Measurements from ENCODE around the gene SEC11C. TPM values are rescaled to one million over a fixed set of nuclear protein-coding genes. Genes with fewer than 3 reads are reported as not detected.

Gene SEC11C
- polyA plus RNA-seq, 1 of the 3 experiments (the other 2 are of a cell fraction): 21.7 TPM

DNA sequence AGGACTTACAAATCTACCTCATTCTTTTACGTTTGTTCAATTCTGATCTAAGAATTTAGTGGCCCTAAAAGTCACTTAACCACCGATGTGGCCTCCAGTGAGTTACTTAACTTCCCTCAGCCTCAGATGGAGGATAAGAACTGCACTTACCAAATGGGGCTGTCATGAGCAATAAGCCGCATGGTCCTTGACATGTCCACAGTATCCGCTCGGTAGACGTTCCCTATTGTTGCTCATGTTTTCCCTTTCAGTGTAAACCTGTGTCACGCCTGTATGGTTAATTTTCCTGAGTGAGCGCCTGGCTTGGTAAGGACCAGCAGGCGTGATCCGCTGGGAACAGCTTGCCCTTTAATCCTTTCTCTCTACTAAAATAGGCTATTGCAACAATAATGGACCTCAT, 20.3 kb downstream of the SEC11C start (continued):
- TF ChIP-seq, protein P1, sequence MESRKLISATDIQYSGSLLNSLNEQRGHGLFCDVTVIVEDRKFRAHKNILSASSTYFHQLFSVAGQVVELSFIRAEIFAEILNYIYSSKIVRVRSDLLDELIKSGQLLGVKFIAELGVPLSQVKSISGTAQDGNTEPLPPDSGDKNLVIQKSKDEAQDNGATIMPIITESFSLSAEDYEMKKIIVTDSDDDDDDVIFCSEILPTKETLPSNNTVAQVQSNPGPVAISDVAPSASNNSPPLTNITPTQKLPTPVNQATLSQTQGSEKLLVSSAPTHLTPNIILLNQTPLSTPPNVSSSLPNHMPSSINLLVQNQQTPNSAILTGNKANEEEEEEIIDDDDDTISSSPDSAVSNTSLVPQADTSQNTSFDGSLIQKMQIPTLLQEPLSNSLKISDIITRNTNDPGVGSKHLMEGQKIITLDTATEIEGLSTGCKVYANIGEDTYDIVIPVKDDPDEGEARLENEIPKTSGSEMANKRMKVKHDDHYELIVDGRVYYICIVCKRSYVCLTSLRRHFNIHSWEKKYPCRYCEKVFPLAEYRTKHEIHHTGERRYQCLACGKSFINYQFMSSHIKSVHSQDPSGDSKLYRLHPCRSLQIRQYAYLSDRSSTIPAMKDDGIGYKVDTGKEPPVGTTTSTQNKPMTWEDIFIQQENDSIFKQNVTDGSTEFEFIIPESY (IDR thresholded peaks at IDR 0.05; ENCODE audit: borderline replicate concordance, low read depth): no peak
- TF ChIP-seq POLR2AphosphoS5 (IDR thresholded peaks at IDR 0.05; ENCODE audit: low read depth, low read length) (no peak), RXRA (IDR thresholded peaks at IDR 0.05; ENCODE audit: borderline replicate concordance, low read depth) (no peak)

DNA sequence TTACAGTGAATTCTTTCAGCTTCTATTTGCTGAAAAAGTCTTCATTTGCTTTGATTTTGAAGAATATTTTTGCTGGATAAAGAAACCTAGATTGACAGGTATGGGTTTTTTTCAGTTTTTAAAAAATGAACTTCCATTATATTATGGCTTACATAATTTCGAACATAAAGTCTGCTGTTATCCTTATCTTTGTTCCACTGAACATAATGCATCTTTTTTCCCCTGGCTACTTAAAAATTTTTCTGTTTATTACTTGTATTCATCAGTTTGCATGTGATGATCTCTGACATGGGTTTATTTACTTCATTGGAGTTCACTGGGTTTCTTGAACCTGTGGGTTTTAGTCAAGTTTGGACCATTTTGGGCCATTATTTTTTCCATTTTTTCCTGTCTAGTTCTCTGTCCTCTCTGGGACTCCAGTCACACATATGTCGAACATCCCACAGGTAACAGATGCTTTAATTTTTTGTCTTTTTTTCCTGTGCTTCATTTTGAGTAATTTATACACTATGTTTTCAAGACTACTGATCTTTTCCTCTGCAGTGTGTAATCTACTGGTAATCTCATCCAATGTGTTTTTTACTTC, 33.1 kb downstream of the SEC11C start:
- no peak overlapping the region for H3K9ac ChIP-seq
- H3K36me3 ChIP-seq (replicated peaks in 1 of 2; ENCODE audit: control insufficient read depth in 1 of 2, insufficient read depth in 2 of 2, low read length in 1 of 2): no peaks in the 10 kb centered on the region
- no peak overlapping the region for H3K4me2 ChIP-seq
- CTCF ChIA-PET: no interaction called here
- H3K4me3 ChIP-seq (ENCODE audit: low read depth in 2 of 2, low read length in 1 of 2): no peak overlapping the region
- H3K27ac ChIP-seq (ENCODE audit: low read depth in 2 of 2, low read length in 1 of 2): no peak overlapping the region
- no peak overlapping the region for H2AFZ ChIP-seq (ENCODE audit: low read depth)
- no peaks in the 10 kb centered on the region for H4K20me1 ChIP-seq (ENCODE audit: insufficient read depth)
- H3K9me2 ChIP-seq: no peaks in the 10 kb centered on the region
- TF ChIP-seq, protein P2, sequence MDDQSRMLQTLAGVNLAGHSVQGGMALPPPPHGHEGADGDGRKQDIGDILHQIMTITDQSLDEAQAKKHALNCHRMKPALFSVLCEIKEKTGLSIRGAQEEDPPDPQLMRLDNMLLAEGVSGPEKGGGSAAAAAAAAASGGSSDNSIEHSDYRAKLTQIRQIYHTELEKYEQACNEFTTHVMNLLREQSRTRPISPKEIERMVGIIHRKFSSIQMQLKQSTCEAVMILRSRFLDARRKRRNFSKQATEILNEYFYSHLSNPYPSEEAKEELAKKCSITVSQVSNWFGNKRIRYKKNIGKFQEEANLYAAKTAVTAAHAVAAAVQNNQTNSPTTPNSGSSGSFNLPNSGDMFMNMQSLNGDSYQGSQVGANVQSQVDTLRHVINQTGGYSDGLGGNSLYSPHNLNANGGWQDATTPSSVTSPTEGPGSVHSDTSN (IDR thresholded peaks at IDR 0.05): no peak
- TF ChIP-seq YY1 (IDR thresholded peaks at IDR 0.05; ENCODE audit: low read depth) (no peak), REST (IDR thresholded peaks at IDR 0.05; ENCODE audit: low read depth, low read length) (no peak), NFIC (IDR thresholded peaks at IDR 0.05; ENCODE audit: borderline replicate concordance) (no peak), FOSL2 (IDR thresholded peaks at IDR 0.05; ENCODE audit: borderline replicate concordance, low read depth) (no peak), POLR2AphosphoS5 (IDR thresholded peaks at IDR 0.05; ENCODE audit: low read depth, low read length) (no peak)
- H3F3A ChIP-seq (replicated peaks; ENCODE audit: insufficient read depth): no peaks in the 10 kb centered on the region
- peaks cover 32% of the 10 kb centered on the region for H3K9me3 ChIP-seq
- H3K27me3 ChIP-seq (ENCODE audit: insufficient read depth): no peaks in the 10 kb centered on the region
- no peak for DNase-seq
- POLR2A ChIA-PET: no interaction called here
- no peaks in the 10 kb centered on the region for H3K79me2 ChIP-seq (ENCODE audit: insufficient read depth)
- 5% methylated on average over 2 of the region's 2 CpGs for WGBS (ENCODE audit: low lambda C conversion rate)
- H3K4me1 ChIP-seq (ENCODE audit: control insufficient read depth in 1 of 2, insufficient read depth in 2 of 2, low read depth in 1 of 2, low read length in 1 of 2): no peaks in the 10 kb centered on the region

All from SK-N-SH (cell line).